SK-N-SH (cell line): ENCODE results near the gene NPAS3. TPM values are rescaled to one million over a fixed set of nuclear protein-coding genes. Genes with fewer than 3 reads are reported as not detected.

Experiments
- CTCF ChIA-PET: fragments of 300-600, 350-600 bp; formaldehyde crosslinking; extraction: SDS; loops from one replicate; lab custom pipeline; 2021; lab: Yijun Ruan, JAX
- POLR2A ChIA-PET: fragments of 350-600 bp; sonication (Branson Sonifier 250); formaldehyde crosslinking; extraction: SDS; loops from one replicate; lab custom pipeline; 2020; ENCODE audit warnings: antibody characterized with exemption, inconsistent platforms; lab: Yijun Ruan, JAX
- DNase-seq: peaks from one replicate; pipeline ENCODE4 v3.0.0; 2012
- H2AFZ ChIP-seq: fragments of 200-600 bp; sonication (generic); 2 replicates; pipeline ENCODE4 v1.8.1; 2016; ENCODE audit warnings: antibody characterized with exemption, mild to moderate bottlenecking, low read depth
- H3F3A ChIP-seq: fragments of 200-600 bp; sonication (generic); replicated peaks from 2 replicates; pipeline ENCODE3; 2016; ENCODE audit warnings: antibody characterized with exemption, mild to moderate bottlenecking; ENCODE audit not compliant: insufficient read depth
- H3K27ac ChIP-seq, 2 experiments: fragments of 200-500 bp in 1 of 2; fragments of 200-600 bp in 1 of 2; sonication (Bioruptor generic) in 1 of 2; sonication (generic), shearing (Covaris generic) in 1 of 2; 2 replicates each; pipeline versions ENCODE4 v1.5.1 to v1.6.1; 2014 to 2016; ENCODE audit warnings: low read depth in 2 of 2, inconsistent platforms in 1 of 2, low read length in 1 of 2, mild to moderate bottlenecking in 1 of 2, mixed read lengths in 1 of 2
- H3K27me3 ChIP-seq: fragments of 200-600 bp; sonication (generic), shearing (Covaris generic); 2 replicates; pipeline ENCODE4 v1.6.1; 2016; ENCODE audit warnings: mixed run types; ENCODE audit not compliant: insufficient read depth
- H3K36me3 ChIP-seq, 2 experiments: fragments of 200-500 bp in 1 of 2; fragments of 200-600 bp in 1 of 2; sonication (Bioruptor generic) in 1 of 2; sonication (generic) in 1 of 2; replicated peaks in 1 of 2; 2 replicates each; pipeline versions ENCODE3 to v1.5.1; 2014 to 2016; ENCODE audit warnings: low read length in 1 of 2, mild to moderate bottlenecking in 1 of 2; ENCODE audit not compliant: insufficient read depth in 2 of 2, control insufficient read depth in 1 of 2
- H3K4me1 ChIP-seq, 2 experiments: fragments of 200-500 bp in 1 of 2; fragments of 200-600 bp in 1 of 2; sonication (Bioruptor generic) in 1 of 2; sonication (generic), shearing (Covaris generic) in 1 of 2; 2 replicates each; pipeline versions ENCODE4 v1.5.1 to v1.6.1; 2014 to 2016; ENCODE audit warnings: low read depth in 1 of 2, low read length in 1 of 2, mixed run types in 1 of 2; ENCODE audit not compliant: insufficient read depth in 2 of 2, control insufficient read depth in 1 of 2
- H3K4me2 ChIP-seq: fragments of 200-600 bp; sonication (generic), shearing (Covaris generic); 2 replicates; pipeline ENCODE4 v1.6.1; 2017; ENCODE audit warnings: mixed run types
- H3K4me3 ChIP-seq, 2 experiments: fragments of 200-500 bp in 1 of 2; fragments of 200-600 bp in 1 of 2; sonication (Bioruptor generic) in 1 of 2; sonication (generic), shearing (Covaris generic) in 1 of 2; 2 replicates each; pipeline versions ENCODE4 v1.5.1 to v1.8.1; 2014 to 2016; ENCODE audit warnings: low read depth in 2 of 2, inconsistent platforms in 1 of 2, low read length in 1 of 2, mild to moderate bottlenecking in 1 of 2, mixed read lengths in 1 of 2, moderate library complexity in 1 of 2
- H3K79me2 ChIP-seq: fragments of 200-600 bp; sonication (generic); 2 replicates; pipeline ENCODE4 v1.8.1; 2017; ENCODE audit warnings: mild to moderate bottlenecking; ENCODE audit not compliant: insufficient read depth
- H3K9ac ChIP-seq: fragments of 200-600 bp; sonication (generic); 2 replicates; pipeline ENCODE4 v1.6.1; 2017; ENCODE audit warnings: mixed run types
- H3K9me2 ChIP-seq: fragments of 200-600 bp; sonication (generic); 2 replicates; pipeline ENCODE4 v1.6.1; 2017; ENCODE audit warnings: mixed run types
- H3K9me3 ChIP-seq: fragments of 200-600 bp; sonication (generic); 2 replicates; pipeline ENCODE4 v1.6.1; 2017; ENCODE audit warnings: mixed run types, mild to moderate bottlenecking, moderate library complexity
- H4K20me1 ChIP-seq: fragments of 200-600 bp; sonication (generic); 2 replicates; pipeline ENCODE4 v1.6.1; 2017; ENCODE audit warnings: mild to moderate bottlenecking, mixed run types; ENCODE audit not compliant: insufficient read depth
- CHD2 ChIP-seq: fragments of 150-350 bp; IDR thresholded peaks from 2 replicates; pipeline ENCODE4 v1.6.1; 2018; ENCODE audit warnings: low read length; ENCODE audit not compliant: partially characterized antibody
- EP300 ChIP-seq, 2 experiments: IDR thresholded peaks; 2 replicates each; pipeline versions ENCODE4 v1.4.0 to v1.6.1; 2012; ENCODE audit warnings: borderline replicate concordance in 1 of 2, low read depth in 1 of 2, low read length in 1 of 2
- FOSL2 ChIP-seq: IDR thresholded peaks from 2 replicates; pipeline ENCODE4 v1.4.0; 2012; ENCODE audit warnings: low read depth, mild to moderate bottlenecking, moderate library complexity, borderline replicate concordance
- FOXJ3 ChIP-seq: sonication (generic); formaldehyde crosslinking; IDR thresholded peaks from 2 replicates; pipeline ENCODE4 v1.5.1; 2020; ENCODE audit warnings: mild to moderate bottlenecking, missing genetic modification reagents
- FOXM1 ChIP-seq: IDR thresholded peaks from 2 replicates; pipeline ENCODE4 v1.4.0; 2012; ENCODE audit warnings: low read depth, mild to moderate bottlenecking
- GATA2 ChIP-seq: sonication (generic); formaldehyde crosslinking; IDR thresholded peaks from 2 replicates; pipeline ENCODE4 v1.5.0; 2020; ENCODE audit warnings: mild to moderate bottlenecking, missing genetic modification reagents
- JUND ChIP-seq: IDR thresholded peaks from 2 replicates; pipeline ENCODE4 v1.4.0; 2012
- MXI1 ChIP-seq: IDR thresholded peaks from 2 replicates; pipeline ENCODE4 v1.6.1; 2012; ENCODE audit warnings: mild to moderate bottlenecking, low read depth, low read length, improper control_type of control experiment
- NFIC ChIP-seq: IDR thresholded peaks from 2 replicates; pipeline ENCODE4 v1.4.0; 2012; ENCODE audit warnings: borderline replicate concordance
- POLR2AphosphoS5 ChIP-seq: IDR thresholded peaks from 2 replicates; pipeline ENCODE4 v1.6.1; 2012; ENCODE audit warnings: low read depth, low read length
- RAD21 ChIP-seq: IDR thresholded peaks from 2 replicates; pipeline ENCODE4 v1.6.1; 2012; ENCODE audit warnings: mild to moderate bottlenecking, low read length
- RFX5 ChIP-seq: IDR thresholded peaks from 2 replicates; pipeline ENCODE4 v1.6.1; 2012; ENCODE audit warnings: mild to moderate bottlenecking, improper control_type of control experiment, low read length
- RXRA ChIP-seq: IDR thresholded peaks from 2 replicates; pipeline ENCODE4 v1.4.0; 2012; ENCODE audit warnings: low read depth, mild to moderate bottlenecking, borderline replicate concordance
- TAF1 ChIP-seq: IDR thresholded peaks from 2 replicates; pipeline ENCODE4 v1.6.1; 2012; ENCODE audit warnings: low read depth, mild to moderate bottlenecking, low read length, moderate library complexity, borderline replicate concordance
- TCF12 ChIP-seq: IDR thresholded peaks from 2 replicates; pipeline ENCODE4 v1.4.0; 2012
- TEAD4 ChIP-seq: IDR thresholded peaks from 2 replicates; pipeline ENCODE4 v1.4.0; 2012; ENCODE audit warnings: mild to moderate bottlenecking, borderline replicate concordance; ENCODE audit not compliant: insufficient read depth
- WGBS: methylation state at CpG from one replicate; pipeline ENCODE4 v1.1.6; 2017; ENCODE audit warnings: low lambda C conversion rate; 5-methylcytosine and 5-hydroxymethylcytosine counted together
- polyA plus RNA-seq, 3 experiments: library from polyadenylated mRNA; depleted of rRNA; stranded (reverse); fragments of >200 nt; gene quantifications; 2 replicates each; pipeline ENCODE4 v1.2.3, GENCODE V29; 2012
- TF ChIP-seq, protein P1 (sequence below): fragments of 150-350 bp; IDR thresholded peaks from 2 replicates; pipeline ENCODE4 v1.6.1; 2017; ENCODE audit warnings: antibody characterized with exemption, low read length, low read depth, borderline replicate concordance
- TF ChIP-seq, protein P2 (sequence below): IDR thresholded peaks from 2 replicates; pipeline ENCODE4 v1.4.0; 2012; ENCODE audit warnings: low read depth
- TF ChIP-seq, protein P3 (sequence below): fragments of 150-350 bp; IDR thresholded peaks from 2 replicates; pipeline ENCODE4 v1.6.1; 2016; ENCODE audit warnings: mild to moderate bottlenecking, low read depth, low read length
- TF ChIP-seq, protein P4 (sequence below): IDR thresholded peaks from 2 replicates; pipeline ENCODE4 v1.6.1; 2012; ENCODE audit warnings: mild to moderate bottlenecking, low read depth, low read length, moderate library complexity

NPAS3 gene
- polyA plus RNA-seq, 1 of the 3 experiments (the other 2 are of a cell fraction), result 4.3 TPM

DNA sequence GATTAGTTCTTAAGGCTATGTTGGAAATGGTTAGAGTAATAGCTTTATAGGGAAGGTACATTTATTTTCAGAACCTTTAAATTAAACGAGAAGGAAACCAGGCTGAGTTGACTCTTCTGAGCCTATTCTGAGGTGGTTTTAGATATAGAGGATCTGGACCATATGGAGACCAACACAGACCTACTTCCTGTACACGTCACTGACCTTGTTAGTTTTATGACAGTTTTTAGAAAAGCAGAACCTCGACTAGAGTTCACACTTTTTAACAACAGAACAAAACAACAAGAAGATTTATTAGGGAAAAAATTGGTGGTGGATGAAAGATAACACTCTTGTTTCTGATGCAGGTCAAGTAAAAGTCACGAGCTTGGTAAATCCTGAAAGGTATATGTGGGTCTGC, 107.1 kb downstream of the NPAS3 start (continued):
- TF ChIP-seq, protein P1, sequence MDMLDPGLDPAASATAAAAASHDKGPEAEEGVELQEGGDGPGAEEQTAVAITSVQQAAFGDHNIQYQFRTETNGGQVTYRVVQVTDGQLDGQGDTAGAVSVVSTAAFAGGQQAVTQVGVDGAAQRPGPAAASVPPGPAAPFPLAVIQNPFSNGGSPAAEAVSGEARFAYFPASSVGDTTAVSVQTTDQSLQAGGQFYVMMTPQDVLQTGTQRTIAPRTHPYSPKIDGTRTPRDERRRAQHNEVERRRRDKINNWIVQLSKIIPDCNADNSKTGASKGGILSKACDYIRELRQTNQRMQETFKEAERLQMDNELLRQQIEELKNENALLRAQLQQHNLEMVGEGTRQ, result no peak
- no peak for TF ChIP-seq JUND
- TF ChIP-seq FOXJ3 (CRISPR knock-in tag), result no peak

DNA sequence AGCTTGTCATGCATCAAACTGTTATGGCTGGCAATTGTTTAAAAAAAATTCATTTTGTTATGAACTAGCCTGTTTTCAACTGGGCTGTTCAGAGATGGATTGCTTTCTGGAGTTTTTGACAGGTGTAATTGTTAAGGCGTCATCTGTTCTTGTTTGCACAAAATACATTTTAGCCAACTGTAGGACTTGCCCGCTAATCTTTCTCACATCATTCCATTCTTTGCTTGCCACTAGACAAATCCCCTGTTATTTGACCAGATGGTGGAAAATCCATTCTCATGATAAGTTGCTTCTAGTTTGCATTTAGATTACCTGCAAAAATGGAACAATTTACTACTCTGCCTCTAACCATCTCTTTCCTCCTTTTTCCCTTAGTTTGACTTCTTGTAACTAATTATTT, 114.3 kb downstream of the NPAS3 start:
- Histone ChIP-seq H3K4me2 (no peak overlapping the region), H3K9me3 (no peaks in the 10 kb centered on the region), H3K79me2 (no peaks in the 10 kb centered on the region), H3F3A (no peaks in the 10 kb centered on the region), H3K9me2 (no peaks in the 10 kb centered on the region), H3K4me3 (no peak overlapping the region), H2AFZ (no peak overlapping the region), H4K20me1 (no peaks in the 10 kb centered on the region), H3K9ac (no peak overlapping the region), H3K27me3 (no peaks in the 10 kb centered on the region), H3K4me1 (no peaks in the 10 kb centered on the region), H3K27ac (no peak overlapping the region), H3K36me3 (no peaks in the 10 kb centered on the region)
- no peak for DNase-seq
- TF ChIP-seq, protein P2, sequence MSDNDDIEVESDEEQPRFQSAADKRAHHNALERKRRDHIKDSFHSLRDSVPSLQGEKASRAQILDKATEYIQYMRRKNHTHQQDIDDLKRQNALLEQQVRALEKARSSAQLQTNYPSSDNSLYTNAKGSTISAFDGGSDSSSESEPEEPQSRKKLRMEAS, result no peak
- TF ChIP-seq RFX5 (no peak), TCF12 (no peak), TEAD4 (no peak), NFIC (no peak), EP300 (IDR thresholded peaks at IDR 0.05; ENCODE audit: borderline replicate concordance in 1 of 2, low read depth in 1 of 2, low read length in 1 of 2) (no peak), CHD2 (no peak), FOSL2 (no peak), POLR2AphosphoS5 (no peak), RXRA (no peak), GATA2 (CRISPR knock-in tag) (no peak), RAD21 (no peak), TAF1 (no peak), FOXM1 (no peak), MXI1 (no peak)
- TF ChIP-seq, protein P3, sequence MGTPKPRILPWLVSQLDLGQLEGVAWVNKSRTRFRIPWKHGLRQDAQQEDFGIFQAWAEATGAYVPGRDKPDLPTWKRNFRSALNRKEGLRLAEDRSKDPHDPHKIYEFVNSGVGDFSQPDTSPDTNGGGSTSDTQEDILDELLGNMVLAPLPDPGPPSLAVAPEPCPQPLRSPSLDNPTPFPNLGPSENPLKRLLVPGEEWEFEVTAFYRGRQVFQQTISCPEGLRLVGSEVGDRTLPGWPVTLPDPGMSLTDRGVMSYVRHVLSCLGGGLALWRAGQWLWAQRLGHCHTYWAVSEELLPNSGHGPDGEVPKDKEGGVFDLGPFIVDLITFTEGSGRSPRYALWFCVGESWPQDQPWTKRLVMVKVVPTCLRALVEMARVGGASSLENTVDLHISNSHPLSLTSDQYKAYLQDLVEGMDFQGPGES, result no peak
- TF ChIP-seq, protein P4, sequence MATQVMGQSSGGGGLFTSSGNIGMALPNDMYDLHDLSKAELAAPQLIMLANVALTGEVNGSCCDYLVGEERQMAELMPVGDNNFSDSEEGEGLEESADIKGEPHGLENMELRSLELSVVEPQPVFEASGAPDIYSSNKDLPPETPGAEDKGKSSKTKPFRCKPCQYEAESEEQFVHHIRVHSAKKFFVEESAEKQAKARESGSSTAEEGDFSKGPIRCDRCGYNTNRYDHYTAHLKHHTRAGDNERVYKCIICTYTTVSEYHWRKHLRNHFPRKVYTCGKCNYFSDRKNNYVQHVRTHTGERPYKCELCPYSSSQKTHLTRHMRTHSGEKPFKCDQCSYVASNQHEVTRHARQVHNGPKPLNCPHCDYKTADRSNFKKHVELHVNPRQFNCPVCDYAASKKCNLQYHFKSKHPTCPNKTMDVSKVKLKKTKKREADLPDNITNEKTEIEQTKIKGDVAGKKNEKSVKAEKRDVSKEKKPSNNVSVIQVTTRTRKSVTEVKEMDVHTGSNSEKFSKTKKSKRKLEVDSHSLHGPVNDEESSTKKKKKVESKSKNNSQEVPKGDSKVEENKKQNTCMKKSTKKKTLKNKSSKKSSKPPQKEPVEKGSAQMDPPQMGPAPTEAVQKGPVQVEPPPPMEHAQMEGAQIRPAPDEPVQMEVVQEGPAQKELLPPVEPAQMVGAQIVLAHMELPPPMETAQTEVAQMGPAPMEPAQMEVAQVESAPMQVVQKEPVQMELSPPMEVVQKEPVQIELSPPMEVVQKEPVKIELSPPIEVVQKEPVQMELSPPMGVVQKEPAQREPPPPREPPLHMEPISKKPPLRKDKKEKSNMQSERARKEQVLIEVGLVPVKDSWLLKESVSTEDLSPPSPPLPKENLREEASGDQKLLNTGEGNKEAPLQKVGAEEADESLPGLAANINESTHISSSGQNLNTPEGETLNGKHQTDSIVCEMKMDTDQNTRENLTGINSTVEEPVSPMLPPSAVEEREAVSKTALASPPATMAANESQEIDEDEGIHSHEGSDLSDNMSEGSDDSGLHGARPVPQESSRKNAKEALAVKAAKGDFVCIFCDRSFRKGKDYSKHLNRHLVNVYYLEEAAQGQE, result no peak
- WGBS, result 88% methylated on average over 2 of the region's 2 CpGs
- ChIA-PET CTCF (no interaction called here), POLR2A (no interaction called here)
